AG09309 (cell line): Measurements from ENCODE around the gene ZSWIM8.
A peak's percentile ranks its signal among the peaks of the same experiment; 100 is the strongest.

ENCODE experiments used
- DNase-seq: peaks from one replicate; pipeline ENCODE4 v3.0.0-alpha.2; 2010; ENCODE audit warnings: low read depth
- H3K4me3 ChIP-seq: 2 replicates; pipeline ENCODE4 v1.5.1; 2011; ENCODE audit warnings: mild to moderate bottlenecking, low read depth, low read length, moderate library complexity; ENCODE audit not compliant: control insufficient read depth
- CTCF ChIP-seq: IDR thresholded peaks from 2 replicates; pipeline ENCODE4 v1.5.1; 2011; ENCODE audit warnings: mild to moderate bottlenecking, low read depth, low read length, inconsistent platforms; ENCODE audit not compliant: insufficient read depth, control insufficient read depth; ENCODE audit errors: missing control alignments

ZSWIM8 gene

GRCh38 chr10:73762915-73763314 is 22.5 kb upstream of the ZSWIM8 start:
- H3K4me3 ChIP-seq, result no peak overlapping the region
- TF ChIP-seq CTCF, result no peak
- no peak for DNase-seq

DNA sequence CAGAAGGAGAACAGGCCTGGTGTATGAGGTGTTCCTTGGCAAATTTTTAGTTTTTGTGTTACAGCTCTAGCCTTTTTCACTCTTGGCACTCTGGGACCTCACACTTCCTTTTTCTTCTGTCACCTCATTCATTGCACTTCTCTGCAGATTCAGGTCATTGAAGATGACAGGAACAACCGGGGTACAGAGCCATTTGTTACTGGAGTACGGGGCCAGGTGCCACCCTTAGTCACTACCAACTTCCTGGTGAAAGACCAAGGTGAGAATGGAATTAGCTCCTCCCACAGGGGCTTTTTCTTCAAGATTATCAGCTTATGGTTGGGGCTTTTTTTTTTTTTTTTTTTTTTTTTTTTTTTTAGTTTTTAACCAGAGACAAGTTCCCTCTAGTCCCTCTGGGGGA is 22.1 kb upstream of the ZSWIM8 start:
- DNase-seq, result no peak
- no peak overlapping the region for H3K4me3 ChIP-seq
- TF ChIP-seq CTCF, result no peak

- no peak for TF ChIP-seq CTCF
- no peak for DNase-seq
- H3K4me3 ChIP-seq, result no peak overlapping the region
Observed at GRCh38 chr10:73765066-73765465, 20.3 kb upstream of the ZSWIM8 start.

DNA sequence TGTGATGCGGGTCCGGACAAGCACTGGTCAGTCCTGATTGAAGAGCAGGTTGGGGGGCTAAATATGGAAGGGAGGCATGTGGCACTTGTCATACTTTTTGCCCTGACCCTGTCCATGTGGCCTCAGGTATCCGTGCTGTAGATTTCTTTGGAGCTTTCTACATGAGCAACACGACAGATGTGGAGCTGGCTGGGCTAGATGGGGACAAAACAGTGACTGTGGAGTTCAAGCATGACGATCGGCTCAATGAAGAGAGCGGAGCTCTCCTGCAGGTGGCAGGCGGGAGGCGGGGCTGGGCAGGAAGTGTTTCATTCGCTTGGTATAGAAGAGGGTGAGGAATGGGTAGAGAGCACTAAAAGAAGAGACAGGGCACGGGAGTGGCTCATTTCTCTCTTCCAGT is 16.5 kb upstream of the ZSWIM8 start:
- no peak overlapping the region for H3K4me3 ChIP-seq
- no peak for TF ChIP-seq CTCF
- no peak for DNase-seq

DNA sequence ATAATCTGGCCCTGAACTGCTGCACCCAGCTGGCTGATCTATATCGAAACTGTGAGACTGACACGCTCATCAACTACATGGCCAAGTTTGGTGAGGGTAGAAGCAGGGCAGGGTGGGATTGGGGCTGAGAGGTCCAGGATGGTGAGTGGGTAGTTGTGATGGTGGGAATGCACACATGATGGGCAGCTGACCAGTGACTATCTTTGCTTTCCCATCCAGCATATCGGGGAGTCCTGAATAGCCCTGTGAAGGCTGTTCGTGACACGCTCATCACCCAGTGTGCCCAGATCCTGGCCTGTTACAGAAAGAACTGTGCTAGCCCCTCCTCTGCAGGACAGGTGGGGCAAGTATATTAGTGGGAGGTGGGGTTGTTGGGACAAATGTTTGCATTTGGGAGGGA is 16.0 kb upstream of the ZSWIM8 start:
- DNase-seq, result no peak
- H3K4me3 ChIP-seq, result no peak overlapping the region

GRCh38 chr10:73771722-73772280 is 13.6 kb upstream of the ZSWIM8 start:
- DNase-seq, result no peak
- peak overlapping the region; percentile 82 for H3K4me3 ChIP-seq
- no peak for TF ChIP-seq CTCF

More for the DNA sequence above, 16.0 kb upstream of the ZSWIM8 start:
- TF ChIP-seq CTCF, result no peak
